Measurements from ENCODE around the gene DCAF5.

The DCAF5 gene

GRCh38 chr14:69005432-69006148 lies 147.3 kb downstream of the DCAF5 start:
- DNase-seq (ENCODE audit: low read depth), result no peak

- no peak for DNase-seq (ENCODE audit: low read depth)
Measured at GRCh38 chr14:69004731-69005431, 148.0 kb downstream of the DCAF5 start.

GRCh38 chr14:69003626-69004025 lies 149.3 kb downstream of the DCAF5 start:
- no peak for DNase-seq (ENCODE audit: low read depth)

- DNase-seq (ENCODE audit: low read depth), result no peak
Measured at GRCh38 chr14:69002069-69002468, 150.8 kb downstream of the DCAF5 start.

- DNase-seq (ENCODE audit: low read depth), result no peak
Measured at GRCh38 chr14:69001375-69001774, 151.5 kb downstream of the DCAF5 start.
